GM19035 (cell line): ENCODE measurements around the gene ETF1.
"Not testable (repeated sequence)": the region's sequence is repeated elsewhere in the genome, so short reads cannot be mapped to it uniquely, and the experiment has no call there.

Experiments used
- ATAC-seq: cut with Tn5 transposase; IDR thresholded peaks from one replicate; pipeline ENCODE4 v1.9.1; 2021; ENCODE audit not compliant: unreplicated experiment

ETF1 gene

GRCh38 chr5:138529812-138530211, 13.2 kb downstream of the ETF1 start:
- no peak for ATAC-seq

- no peak for ATAC-seq
Measured at GRCh38 chr5:138528744-138529469, 14.1 kb downstream of the ETF1 start.

- ATAC-seq, result no peak
Measured at GRCh38 chr5:138528208-138528607, 14.8 kb downstream of the ETF1 start.

- ATAC-seq, result no peak
Measured at GRCh38 chr5:138527170-138527569, 15.9 kb downstream of the ETF1 start.

GRCh38 chr5:138523406-138523805, 19.6 kb downstream of the ETF1 start:
- ATAC-seq, result no peak

- no peak for ATAC-seq
Measured at GRCh38 chr5:138520971-138521370, 22.1 kb downstream of the ETF1 start.

GRCh38 chr5:138517437-138517836, 25.6 kb downstream of the ETF1 start:
- ATAC-seq, result no peak

GRCh38 chr5:138515556-138516245, 27.3 kb downstream of the ETF1 start:
- no peak for ATAC-seq

- ATAC-seq, result no peak
Measured at GRCh38 chr5:138514021-138514420, 29.0 kb downstream of the ETF1 start.

- no peak for ATAC-seq
Measured at GRCh38 chr5:138508958-138509357, 34.1 kb downstream of the ETF1 start.

GRCh38 chr5:138507485-138507884, 35.6 kb downstream of the ETF1 start:
- ATAC-seq, result not testable (repeated sequence)

- no peak for ATAC-seq
Measured at GRCh38 chr5:138506370-138507306, 36.4 kb downstream of the ETF1 start.

- ATAC-seq, result no peak
Measured at GRCh38 chr5:138504799-138505198, 38.2 kb downstream of the ETF1 start.

- no peak for ATAC-seq
Measured at GRCh38 chr5:138503487-138504270, 39.4 kb downstream of the ETF1 start.

- no peak for ATAC-seq
Measured at GRCh38 chr5:138502521-138502920, 40.5 kb downstream of the ETF1 start.

GRCh38 chr5:138502121-138502520, 40.9 kb downstream of the ETF1 start:
- no peak for ATAC-seq

GRCh38 chr5:138498376-138498775, 44.7 kb downstream of the ETF1 start:
- no peak for ATAC-seq

GRCh38 chr5:138495351-138495750, 47.7 kb downstream of the ETF1 start:
- no peak for ATAC-seq

GRCh38 chr5:138492560-138493045, 50.4 kb downstream of the ETF1 start:
- ATAC-seq, result no peak
